HepG2 (cell line): Measurements from ENCODE around the gene C12orf60. TPM values are rescaled to one million over a fixed set of nuclear protein-coding genes. Genes with fewer than 3 reads are reported as not detected.

Source experiments
- ARID5B ChIP-seq: IDR thresholded peaks from 2 replicates; pipeline ENCODE4 v1.4.0; 2020; ENCODE audit warnings: mild to moderate bottlenecking, missing genetic modification reagents
- ATAD3A ChIP-seq: sonication (generic); formaldehyde crosslinking; IDR thresholded peaks from 2 replicates; pipeline ENCODE4 v1.4.0; 2020; ENCODE audit warnings: missing genetic modification reagents
- ATF4 ChIP-seq, 2 experiments: fragments of 450-650 bp in 1 of 2; sonication (generic) in 1 of 2; formaldehyde crosslinking; IDR thresholded peaks; 2 replicates each; pipeline versions ENCODE4 v1.5.0 to v1.8.0; 2020 to 2022; ENCODE audit warnings: mild to moderate bottlenecking in 1 of 2, missing genetic modification reagents in 1 of 2
- CENPX ChIP-seq: sonication (generic); formaldehyde crosslinking; IDR thresholded peaks from 2 replicates; pipeline ENCODE4 v1.9.0; 2021; ENCODE audit warnings: mild to moderate bottlenecking, missing genetic modification reagents, moderate library complexity
- IRF2 ChIP-seq: IDR thresholded peaks from 2 replicates; pipeline ENCODE4 v1.6.1; 2018; ENCODE audit warnings: missing genetic modification reagents, missing compliant biosample characterization
- MED13 ChIP-seq: sonication (generic); formaldehyde crosslinking; IDR thresholded peaks from 2 replicates; pipeline ENCODE4 v1.5.0; 2020; ENCODE audit warnings: missing genetic modification reagents
- MYC ChIP-seq: sonication (generic); formaldehyde crosslinking; IDR thresholded peaks from 2 replicates; pipeline ENCODE4 v1.9.0; 2021; ENCODE audit warnings: missing genetic modification reagents, borderline replicate concordance
- NCOA1 ChIP-seq: sonication (generic); formaldehyde crosslinking; IDR thresholded peaks from 2 replicates; pipeline ENCODE4 v1.9.0; 2021; ENCODE audit warnings: missing genetic modification reagents
- PHB2 ChIP-seq: fragments of 450-650 bp; IDR thresholded peaks from 2 replicates; pipeline ENCODE4 v1.6.1; 2018; ENCODE audit not compliant: partially characterized antibody
- PHF21A ChIP-seq: sonication (generic); formaldehyde crosslinking; IDR thresholded peaks from 2 replicates; pipeline ENCODE4 v1.5.0; 2020; ENCODE audit warnings: mild to moderate bottlenecking, missing genetic modification reagents
- PHF5A ChIP-seq: IDR thresholded peaks from one replicate; pipeline ENCODE4 v1.6.1; 2018; ENCODE audit warnings: low read depth, missing genetic modification reagents; ENCODE audit not compliant: unreplicated experiment
- PLSCR1 ChIP-seq: sonication (generic); formaldehyde crosslinking; IDR thresholded peaks from 2 replicates; pipeline ENCODE4 v1.5.0; 2020; ENCODE audit warnings: missing genetic modification reagents, mild to moderate bottlenecking, borderline replicate concordance
- RNF219 ChIP-seq: sonication (generic); formaldehyde crosslinking; IDR thresholded peaks from 2 replicates; pipeline ENCODE4 v1.5.0; 2020; ENCODE audit warnings: mild to moderate bottlenecking, missing genetic modification reagents
- SNAPC2 ChIP-seq: sonication (generic); formaldehyde crosslinking; IDR thresholded peaks from 2 replicates; pipeline ENCODE4 v1.8.1; 2022; ENCODE audit warnings: mild to moderate bottlenecking, missing genetic modification reagents
- SNRNP70 ChIP-seq: fragments of 200-400 bp; formaldehyde crosslinking; IDR thresholded peaks from 2 replicates; pipeline ENCODE4 v1.6.1; 2017; ENCODE audit warnings: mild to moderate bottlenecking, low read depth, low read length, moderate library complexity
- TOE1 ChIP-seq: sonication (generic); formaldehyde crosslinking; IDR thresholded peaks from 2 replicates; pipeline ENCODE4 v1.4.0; 2020; ENCODE audit warnings: mild to moderate bottlenecking, missing genetic modification reagents
- ZNF317 ChIP-seq: sonication (generic); formaldehyde crosslinking; IDR thresholded peaks from 2 replicates; pipeline ENCODE4 v1.5.0; 2020; ENCODE audit warnings: mild to moderate bottlenecking, missing genetic modification reagents
- ZNF597 ChIP-seq: sonication (generic); formaldehyde crosslinking; IDR thresholded peaks from 2 replicates; pipeline ENCODE4 v1.5.0; 2020; ENCODE audit warnings: missing genetic modification reagents
- polyA plus RNA-seq, 8 experiments: library from polyadenylated mRNA; depleted of rRNA in 3 of 8; stranded (reverse) in 7 of 8; unstranded in 1 of 8; fragments of >200 nt; fragmentation: Illumina TruSeq in 4 of 8; extraction: Trizol in 4 of 8; gene quantifications; 2 replicates each; pipeline versions ENCODE4 v1.2.1 to v1.2.3, GENCODE V29; 2011 to 2016; ENCODE audit warnings: low read depth in 4 of 8, missing spikeins in 1 of 8, mixed read lengths in 1 of 8; ENCODE audit not compliant: insufficient read depth in 1 of 8
- total RNA-seq, 5 experiments: library from RNA; depleted of rRNA; stranded (reverse); fragments of >200 nt; fragmentation: Illumina TruSeq; extraction: Trizol; gene quantifications; 2 replicates each; pipeline ENCODE4 v1.2.3, GENCODE V29; 2016; ENCODE audit warnings: low read depth in 1 of 5

C12orf60 gene
- total and polyA plus RNA-seq, 2 of the 13 experiments (the other 11 are each of a cell fraction or from before 2014, with no cell fraction given) = 0.55 to 1.4 TPM

- TF ChIP-seq PHB2 (no peak), MYC (CRISPR knock-in tag) (peak; percentile 30; the same call in 1 of the 2 replicates), CENPX (CRISPR knock-in tag) (no peak), ATF4 (CRISPR knock-in tag; IDR thresholded peaks at IDR 0.05) (no peak), RNF219 (CRISPR knock-in tag) (no peak), SNAPC2 (no peak), MED13 (no peak), ATAD3A (CRISPR knock-in tag) (no peak), NCOA1 (CRISPR knock-in tag) (no peak), PHF21A (peak; percentile 52; the same call in 1 of the 2 replicates), IRF2 (peak; percentile 44; the same call in 1 of the 2 replicates), ARID5B (CRISPR knock-in tag) (peak; percentile 51), ZNF597 (CRISPR knock-in tag) (no peak), PHF5A (CRISPR knock-in tag) (no peak), ZNF317 (CRISPR knock-in tag) (0 out of 2 replicates have a peak, but pooled peaks have one; percentile 57), PLSCR1 (CRISPR knock-in tag) (no peak), TOE1 (CRISPR knock-in tag) (0 out of 2 replicates have a peak, but pooled peaks have one; percentile 12), SNRNP70 (no peak)
Measured at GRCh38 chr12:14803011-14803829, at the start of gene C12orf60, which contains the start of gene WBP11 (continued).
